Tibial nerve (tissue), 4 donors: Measurements from ENCODE around the gene SLC25A11. TPM values are rescaled to one million over a fixed set of nuclear protein-coding genes. Genes with fewer than 3 reads are reported as not detected.

Experiments
- DNase-seq, 2 donors: peaks; one replicate each; pipeline ENCODE4 v3.0.0-alpha.2; 2019; ENCODE audit warnings: low spot score in 2 of 2
- H3K27ac ChIP-seq, 4 donors: fragments of 200-600 bp; sonication (generic) in 3 of 4; one replicate each; pipeline ENCODE4 v1.5.1; 2017 to 2019; ENCODE audit warnings: mild to moderate bottlenecking in 1 of 4
- H3K27me3 ChIP-seq, 2 donors: fragments of 200-600 bp; sonication (generic) in 1 of 2; one replicate each; pipeline versions ENCODE4 v1.5.1 to v1.6.0; 2017 to 2019
- H3K36me3 ChIP-seq, 3 donors: fragments of 200-600 bp; sonication (generic); one replicate each; pipeline ENCODE4 v1.5.1; 2018 to 2019
- H3K4me1 ChIP-seq, 4 donors: fragments of 200-600 bp; sonication (generic) in 3 of 4; one replicate each; pipeline ENCODE4 v1.5.1; 2017 to 2019
- H3K4me3 ChIP-seq, 4 donors: fragments of 200-600 bp; sonication (generic) in 3 of 4; one replicate each; pipeline ENCODE4 v1.5.1; 2017 to 2019; ENCODE audit warnings: mild to moderate bottlenecking in 1 of 4, moderate library complexity in 1 of 4
- H3K9me3 ChIP-seq, 4 donors: fragments of 200-600 bp; sonication (generic) in 3 of 4; one replicate each; pipeline ENCODE4 v1.5.1; 2017 to 2019
- CTCF ChIP-seq, 5 experiments: fragments of 200-600 bp in 3 of 5; fragments of 450-650 bp in 2 of 5; sonication (generic) in 3 of 5; IDR thresholded peaks; one replicate each; pipeline ENCODE4 v1.5.1; 2016 to 2019; ENCODE audit warnings: antibody characterized with exemption in 5 of 5, mild to moderate bottlenecking in 3 of 5, moderate library complexity in 2 of 5
- EP300 ChIP-seq, 2 donors: sonication (generic); formaldehyde crosslinking; IDR thresholded peaks; one replicate each; pipeline ENCODE4 v1.6.1; 2017; ENCODE audit warnings: antibody characterized with exemption in 2 of 2, mild to moderate bottlenecking in 1 of 2
- POLR2A ChIP-seq, 2 donors: fragments of 450-650 bp; IDR thresholded peaks; one replicate each; pipeline ENCODE4 v1.6.1; 2017; ENCODE audit warnings: antibody characterized with exemption in 2 of 2, mild to moderate bottlenecking in 2 of 2, moderate library complexity in 2 of 2
- WGBS, 2 donors: methylation state at CpG; one replicate each; pipeline ENCODE4 v1.1.5; 2018; 5-methylcytosine and 5-hydroxymethylcytosine counted together
- total RNA-seq, 4 donors: library from RNA; depleted of rRNA; stranded (reverse); fragments of >200 nt; gene quantifications; one replicate each; pipeline ENCODE4 v1.1.0, GENCODE V29; 2016

SLC25A11 gene
- total RNA-seq, 4 donors from 2014 or later: 30.3 to 42.8 (median 32.3) TPM

- no peak overlapping the region for H3K4me3 ChIP-seq
- peaks cover 0 to 51% (median 0%) of the 10 kb centered on the region in 3 donors for H3K36me3 ChIP-seq
These were observed 4.8 kb upstream of the SLC25A11 start for GRCh38 chr17:4944554-4945175.

GRCh38 chr17:4944163-4944553 is 4.3 kb upstream of the SLC25A11 start:
- TF ChIP-seq POLR2A (IDR thresholded peaks at IDR 0.05) (no peak), EP300 (IDR thresholded peaks at IDR 0.05) (no peak), CTCF (IDR thresholded peaks at IDR 0.05) (no peak)
- Histone ChIP-seq H3K9me3 (no peaks in the 10 kb centered on the region), H3K27me3 (no peaks in the 10 kb centered on the region), H3K27ac (peak overlapping the region in 3 of 4 donors; percentile 32 to 96 (median 89)), H3K4me1 (peaks cover 0 to 67% (median 38%) of the 10 kb centered on the region in 4 donors), H3K36me3 (peaks cover 0 to 51% (median 0%) of the 10 kb centered on the region in 3 donors), H3K4me3 (no peak overlapping the region)
- WGBS, 2 donors: 44 to 46% methylated on average over 3 of the region's 3 CpGs
- no peak for DNase-seq

More at GRCh38 chr17:4944554-4945175, 4.8 kb upstream of the SLC25A11 start:
- H3K27me3 ChIP-seq: no peaks in the 10 kb centered on the region
- H3K9me3 ChIP-seq: no peaks in the 10 kb centered on the region
- DNase-seq: no peak
- TF ChIP-seq CTCF (IDR thresholded peaks at IDR 0.05) (no peak), POLR2A (IDR thresholded peaks at IDR 0.05) (no peak), EP300 (IDR thresholded peaks at IDR 0.05) (no peak)
- peak overlapping the region; percentile 26 to 96 (median 80) for H3K27ac ChIP-seq
- 61 to 64% methylated on average over 8 of the region's 8 CpGs for WGBS, 2 donors
- peaks cover 0 to 69% (median 36%) of the 10 kb centered on the region in 4 donors for H3K4me1 ChIP-seq

GRCh38 chr17:4942760-4943508 is 3.1 kb upstream of the SLC25A11 start:
- Histone ChIP-seq H3K9me3 (no peaks in the 10 kb centered on the region), H3K27me3 (no peaks in the 10 kb centered on the region), H3K27ac (peak overlapping the region in 1 of 4 donors; percentile 29), H3K4me1 (peaks cover 0 to 79% (median 48%) of the 10 kb centered on the region in 4 donors), H3K4me3 (no peak overlapping the region), H3K36me3 (peaks cover 0 to 56% (median 0%) of the 10 kb centered on the region in 3 donors)
- no peak for TF ChIP-seq EP300 (IDR thresholded peaks at IDR 0.05)
- no peak for TF ChIP-seq CTCF (IDR thresholded peaks at IDR 0.05)
- no peak for TF ChIP-seq POLR2A (IDR thresholded peaks at IDR 0.05)
- DNase-seq: no peak
- WGBS, 2 donors: 67 to 78% methylated on average over 13 of the region's 13 CpGs

- DNase-seq: no peak
- Histone ChIP-seq H3K4me1 (peaks cover 0 to 70% (median 41%) of the 10 kb centered on the region in 4 donors), H3K9me3 (no peaks in the 10 kb centered on the region), H3K36me3 (peaks cover 0 to 68% (median 4%) of the 10 kb centered on the region in 3 donors), H3K4me3 (peak overlapping the region; percentile 55 to 82 (median 68)), H3K27me3 (no peaks in the 10 kb centered on the region), H3K27ac (peak overlapping the region in 3 of 4 donors; percentile 84 to 96 (median 96))
- 55 to 59% methylated on average over 4 of the region's 4 CpGs for WGBS, 2 donors
- TF ChIP-seq CTCF (IDR thresholded peaks at IDR 0.05) (no peak), EP300 (IDR thresholded peaks at IDR 0.05) (no peak), POLR2A (IDR thresholded peaks at IDR 0.05) (no peak)
These were observed 1.4 kb upstream of the SLC25A11 start for GRCh38 chr17:4941319-4941610.
